HG03108 (cell line): ENCODE measurements around the gene BLID.

Experiments
- ATAC-seq: cut with Tn5 transposase; IDR thresholded peaks from one replicate; pipeline ENCODE4 v1.9.1; 2021; ENCODE audit warnings: moderate library complexity; ENCODE audit not compliant: unreplicated experiment

The BLID gene

GRCh38 chr11:122140500-122140899 lies 24.5 kb upstream of the BLID start:
- ATAC-seq, result no peak

DNA sequence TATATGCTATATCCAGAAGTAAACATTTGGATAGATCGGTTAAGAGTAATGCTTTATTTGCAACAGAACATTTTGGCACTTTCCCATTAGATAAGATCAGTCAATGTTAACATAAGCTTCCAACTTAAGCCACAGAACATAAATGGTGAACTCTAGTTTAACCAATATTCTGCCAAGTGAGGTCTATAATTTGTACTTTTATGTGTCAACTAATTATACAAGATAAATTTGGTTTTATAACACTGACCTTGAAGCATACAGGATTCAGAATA lies 23.5 kb upstream of the BLID start:
- no peak for ATAC-seq

- ATAC-seq, result no peak
These were observed 23.0 kb upstream of the BLID start for GRCh38 chr11:122138744-122139594.

GRCh38 chr11:122137078-122137793 lies 21.2 kb upstream of the BLID start:
- ATAC-seq, result no peak

- ATAC-seq, result no peak
These were observed 15.1 kb upstream of the BLID start for GRCh38 chr11:122131126-122131525.

- no peak for ATAC-seq
These were observed 12.1 kb upstream of the BLID start for GRCh38 chr11:122128146-122128545.

DNA sequence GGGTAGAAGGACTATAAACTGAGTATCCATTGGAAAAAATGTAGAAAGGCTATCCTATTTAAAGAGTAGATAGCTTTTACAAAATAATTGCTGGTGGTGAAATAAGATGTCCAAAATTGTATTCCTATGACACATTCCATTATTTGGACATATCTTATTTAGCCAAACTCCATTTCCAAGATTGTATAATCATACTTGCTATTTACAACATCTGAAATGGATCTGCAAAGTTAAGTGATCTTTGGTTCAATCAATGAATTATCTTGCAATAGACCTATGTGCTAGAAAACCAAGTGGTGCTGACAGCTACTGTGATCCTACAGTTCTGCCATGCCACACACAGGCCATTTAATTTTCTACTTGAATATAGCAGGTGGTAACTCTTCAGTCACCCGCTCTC lies 11.0 kb upstream of the BLID start:
- no peak for ATAC-seq

DNA sequence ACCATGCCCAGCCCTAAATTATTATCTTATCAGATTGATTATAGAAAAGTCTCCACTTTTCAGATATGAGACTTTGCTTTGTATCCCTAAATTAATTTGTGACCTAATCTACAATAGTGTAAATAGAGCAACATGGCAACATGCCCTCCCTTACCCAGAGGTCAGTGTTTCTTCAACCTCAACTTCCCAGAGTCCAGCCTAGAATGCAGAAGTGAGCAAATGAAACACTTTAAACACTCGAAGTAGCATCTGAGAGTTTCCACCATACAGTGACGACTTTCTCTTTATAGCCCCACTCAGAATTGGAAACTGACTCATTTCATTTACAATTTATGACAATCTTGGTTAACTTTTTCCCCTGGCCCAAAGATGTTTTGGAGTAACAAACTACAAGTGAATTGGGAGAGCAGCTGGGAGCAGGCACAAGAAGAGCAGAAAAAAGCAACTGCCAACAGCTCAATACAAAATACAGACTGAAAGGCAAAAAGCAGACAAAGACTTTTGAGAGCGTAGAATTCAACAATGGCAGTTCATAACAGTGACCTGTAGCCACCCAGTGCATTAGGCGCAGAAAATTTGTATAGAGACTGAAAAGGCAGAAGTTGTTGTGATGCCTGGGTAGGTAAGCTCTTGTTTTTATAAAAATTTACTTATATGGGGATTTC lies 10.1 kb upstream of the BLID start:
- ATAC-seq, result no peak

- no peak for ATAC-seq
These were observed 7.4 kb upstream of the BLID start for GRCh38 chr11:122123263-122123929.

DNA sequence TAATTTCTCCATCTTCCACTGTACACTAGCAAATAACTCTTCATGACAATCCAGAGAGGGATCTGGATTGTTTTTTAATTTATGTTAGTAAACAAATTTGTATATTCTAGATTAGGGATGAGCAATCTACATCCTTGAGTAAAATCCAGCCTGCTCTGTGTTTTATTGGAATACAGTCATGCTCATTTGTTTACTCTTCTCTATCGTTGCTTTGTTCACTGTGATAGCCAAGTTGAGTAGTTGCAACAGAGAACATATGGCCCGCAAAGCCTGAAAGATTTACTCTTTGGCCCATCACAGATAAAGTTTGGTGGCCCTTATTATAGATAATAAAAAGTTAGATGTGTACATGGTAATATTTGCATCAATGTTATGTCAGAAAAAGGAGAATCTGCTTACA lies 6.2 kb upstream of the BLID start:
- ATAC-seq, result no peak

- ATAC-seq, result no peak
These were observed 4.1 kb upstream of the BLID start for GRCh38 chr11:122120096-122120495.

- ATAC-seq, result no peak
These were observed 576 bp upstream of the BLID start for GRCh38 chr11:122116591-122116990.

DNA sequence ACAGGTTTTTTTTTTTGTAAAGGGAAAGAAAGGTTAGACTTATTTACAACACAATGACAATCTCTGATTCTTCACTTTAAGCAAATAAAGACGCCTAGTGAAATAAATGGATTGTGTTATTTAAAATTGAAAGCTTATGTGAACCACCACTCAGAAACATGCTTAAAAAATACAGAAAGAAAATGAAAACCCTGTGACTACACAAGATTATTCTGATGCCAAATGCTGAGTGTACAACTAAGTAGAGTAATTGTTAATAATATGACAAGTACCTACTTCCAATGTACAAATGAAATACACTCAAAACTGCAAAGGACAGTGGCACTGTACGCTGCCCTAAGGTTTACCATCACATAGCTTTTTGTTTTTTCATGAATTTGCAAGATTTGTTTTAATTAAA lies 1.0 kb downstream of the BLID start:
- no peak for ATAC-seq

GRCh38 chr11:122113836-122114825 lies 1.9 kb downstream of the BLID start:
- ATAC-seq, result no peak

- no peak for ATAC-seq
These were observed 3.3 kb downstream of the BLID start for GRCh38 chr11:122112470-122113365.

- no peak for ATAC-seq
These were observed 6.1 kb downstream of the BLID start for GRCh38 chr11:122109932-122110331.

- ATAC-seq, result no peak
These were observed 7.2 kb downstream of the BLID start for GRCh38 chr11:122108828-122109227.

- ATAC-seq, result no peak
These were observed 7.7 kb downstream of the BLID start for GRCh38 chr11:122108192-122108799.

- no peak for ATAC-seq
These were observed 8.4 kb downstream of the BLID start for GRCh38 chr11:122107566-122107965.
